ENCODE measurements around the gene CCN6.

The CCN6 gene

DNA sequence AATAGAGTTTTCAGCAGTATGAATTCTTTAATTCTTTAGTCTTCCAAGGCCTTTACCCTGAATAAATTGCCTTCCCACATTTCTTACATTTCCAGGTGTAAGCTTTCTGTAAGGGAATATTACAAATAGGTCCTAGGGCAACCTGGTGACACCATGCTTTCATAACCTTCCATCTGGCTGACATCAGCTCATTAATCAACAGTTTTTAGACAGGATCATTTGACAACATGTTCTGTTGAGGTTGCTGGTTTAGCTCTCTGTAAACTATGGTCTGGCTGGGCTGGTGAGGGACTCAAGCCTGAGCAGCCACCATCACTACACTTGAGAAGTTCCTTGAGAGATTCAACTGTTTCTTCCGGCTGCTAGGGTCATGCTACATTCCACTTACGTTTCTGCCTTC lies 52.7 kb downstream of the CCN6 start:
- TF ChIP-seq, protein P1, sequence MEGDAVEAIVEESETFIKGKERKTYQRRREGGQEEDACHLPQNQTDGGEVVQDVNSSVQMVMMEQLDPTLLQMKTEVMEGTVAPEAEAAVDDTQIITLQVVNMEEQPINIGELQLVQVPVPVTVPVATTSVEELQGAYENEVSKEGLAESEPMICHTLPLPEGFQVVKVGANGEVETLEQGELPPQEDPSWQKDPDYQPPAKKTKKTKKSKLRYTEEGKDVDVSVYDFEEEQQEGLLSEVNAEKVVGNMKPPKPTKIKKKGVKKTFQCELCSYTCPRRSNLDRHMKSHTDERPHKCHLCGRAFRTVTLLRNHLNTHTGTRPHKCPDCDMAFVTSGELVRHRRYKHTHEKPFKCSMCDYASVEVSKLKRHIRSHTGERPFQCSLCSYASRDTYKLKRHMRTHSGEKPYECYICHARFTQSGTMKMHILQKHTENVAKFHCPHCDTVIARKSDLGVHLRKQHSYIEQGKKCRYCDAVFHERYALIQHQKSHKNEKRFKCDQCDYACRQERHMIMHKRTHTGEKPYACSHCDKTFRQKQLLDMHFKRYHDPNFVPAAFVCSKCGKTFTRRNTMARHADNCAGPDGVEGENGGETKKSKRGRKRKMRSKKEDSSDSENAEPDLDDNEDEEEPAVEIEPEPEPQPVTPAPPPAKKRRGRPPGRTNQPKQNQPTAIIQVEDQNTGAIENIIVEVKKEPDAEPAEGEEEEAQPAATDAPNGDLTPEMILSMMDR (IDR thresholded peaks at IDR 0.05; ENCODE audit: low read depth, low read length), result no peak

DNA sequence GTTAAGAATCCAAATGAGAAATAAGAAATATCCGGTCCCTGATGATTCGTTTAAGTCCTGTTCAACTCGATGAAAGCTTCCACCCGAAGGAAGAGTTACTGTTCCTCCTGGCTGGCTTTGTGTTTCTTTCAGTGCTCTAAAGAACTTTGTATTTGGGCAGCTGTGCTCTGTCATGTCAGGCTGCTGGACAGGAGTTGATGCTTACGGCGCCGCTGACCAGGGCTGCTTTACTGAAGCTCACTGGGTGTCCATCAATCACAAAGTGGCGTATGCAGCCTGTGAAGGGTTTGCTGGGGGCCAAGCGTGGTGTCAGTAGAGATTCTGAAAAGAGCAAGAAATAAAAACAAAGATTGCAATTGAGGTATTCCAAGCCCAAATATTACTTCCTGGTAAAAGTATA lies 55.4 kb downstream of the CCN6 start:
- TF ChIP-seq, protein P1 (IDR thresholded peaks at IDR 0.05; ENCODE audit: low read depth, low read length), result no peak
- DNase-seq (ENCODE audit: extremely low read depth, low read depth), result no peak

More for the DNA sequence above, 52.7 kb downstream of the CCN6 start:
- DNase-seq (ENCODE audit: extremely low read depth, low read depth), result no peak

DNA sequence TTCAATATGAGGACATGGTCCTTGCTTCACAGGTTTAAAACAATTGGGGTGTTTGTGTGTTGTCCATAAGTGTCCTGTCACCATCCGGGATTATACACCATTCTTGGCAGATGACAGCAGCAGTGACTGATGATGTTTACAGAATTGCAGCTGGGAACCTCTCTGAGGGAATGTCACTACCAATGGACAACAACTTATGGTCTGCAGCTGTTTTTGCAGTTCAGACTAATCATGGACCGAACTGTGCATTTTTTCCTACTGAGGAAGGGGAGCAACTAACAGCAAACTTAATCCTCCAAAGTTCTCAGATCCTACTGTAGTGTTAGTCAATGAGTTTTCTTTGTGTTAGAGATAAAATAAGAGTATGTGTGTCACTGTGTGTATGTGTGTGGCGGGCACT lies 59.5 kb downstream of the CCN6 start:
- TF ChIP-seq, protein P1 (IDR thresholded peaks at IDR 0.05; ENCODE audit: low read depth, low read length), result no peak
- no peak for DNase-seq (ENCODE audit: extremely low read depth, low read depth)

DNA sequence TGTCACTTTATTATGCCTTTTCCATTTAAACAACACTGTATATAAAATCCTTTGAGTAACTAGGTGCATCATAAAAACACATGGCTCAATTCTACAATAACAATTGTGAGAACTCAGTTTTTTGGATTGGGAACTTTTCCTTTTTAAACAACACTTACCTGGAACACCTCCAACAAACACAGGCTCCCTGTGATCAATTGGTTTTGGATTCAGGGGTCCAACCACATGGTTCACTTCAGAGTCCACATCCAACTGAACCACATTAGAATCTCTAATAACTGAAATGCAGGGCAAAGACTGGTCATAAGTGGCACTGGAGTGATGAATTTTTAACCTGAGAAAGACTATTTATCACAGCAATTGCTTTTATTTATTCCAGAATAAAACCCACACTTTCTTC lies 60.0 kb downstream of the CCN6 start:
- TF ChIP-seq, protein P1 (IDR thresholded peaks at IDR 0.05; ENCODE audit: low read depth, low read length), result no peak
- DNase-seq (ENCODE audit: extremely low read depth, low read depth), result no peak

DNA sequence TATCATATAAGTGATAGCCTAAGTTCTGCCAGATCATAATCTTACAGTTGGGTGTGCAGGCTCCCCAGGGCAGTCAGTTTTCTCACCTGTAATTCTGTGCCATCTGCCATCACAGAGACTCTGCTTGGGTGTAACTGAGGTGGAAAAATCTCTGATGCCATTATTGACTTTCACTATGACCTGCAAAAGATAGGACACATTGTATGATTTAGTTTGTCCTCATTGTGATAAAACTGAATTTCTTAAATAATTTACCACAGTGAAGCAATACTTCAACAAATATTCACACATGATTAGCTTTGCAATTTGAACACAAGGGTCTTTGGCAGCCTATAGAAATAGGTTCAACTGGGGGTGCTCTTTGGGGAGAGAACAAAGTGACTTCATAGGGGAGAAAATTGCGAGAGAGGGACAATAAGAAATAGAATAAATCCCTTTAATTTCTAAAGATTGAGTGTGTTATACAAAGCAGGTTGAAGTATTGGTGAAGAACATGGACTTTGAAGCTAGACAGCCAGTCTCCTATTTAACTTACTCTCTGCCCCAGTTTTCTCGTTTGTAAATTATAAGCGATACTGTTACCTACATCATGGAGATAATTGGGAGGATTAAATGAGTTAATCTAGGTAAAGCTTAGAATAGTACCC lies 60.8 kb downstream of the CCN6 start:
- DNase-seq (ENCODE audit: extremely low read depth, low read depth), result no peak
- TF ChIP-seq, protein P1 (IDR thresholded peaks at IDR 0.05; ENCODE audit: low read depth, low read length), result no peak

DNA sequence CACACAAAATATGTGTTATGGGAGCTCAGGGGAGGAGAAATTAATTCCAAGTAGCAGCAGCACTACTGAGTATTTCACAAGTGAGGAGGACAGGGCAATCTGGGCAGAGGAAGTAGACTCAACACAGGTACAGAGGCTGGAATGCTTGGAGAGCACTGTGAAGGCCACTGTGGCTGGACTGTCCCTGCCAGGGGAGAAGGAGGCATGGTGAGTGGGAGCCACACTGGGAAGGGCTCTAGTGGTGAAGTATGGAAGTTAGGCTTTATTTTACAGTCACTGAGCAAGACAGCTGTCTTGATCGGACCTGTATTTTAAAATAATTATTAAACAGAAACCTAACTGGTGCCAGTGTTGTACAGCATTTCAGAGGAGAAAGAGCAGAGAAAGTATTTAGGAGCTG lies 62.3 kb downstream of the CCN6 start:
- no peak for DNase-seq (ENCODE audit: extremely low read depth, low read depth)

DNA sequence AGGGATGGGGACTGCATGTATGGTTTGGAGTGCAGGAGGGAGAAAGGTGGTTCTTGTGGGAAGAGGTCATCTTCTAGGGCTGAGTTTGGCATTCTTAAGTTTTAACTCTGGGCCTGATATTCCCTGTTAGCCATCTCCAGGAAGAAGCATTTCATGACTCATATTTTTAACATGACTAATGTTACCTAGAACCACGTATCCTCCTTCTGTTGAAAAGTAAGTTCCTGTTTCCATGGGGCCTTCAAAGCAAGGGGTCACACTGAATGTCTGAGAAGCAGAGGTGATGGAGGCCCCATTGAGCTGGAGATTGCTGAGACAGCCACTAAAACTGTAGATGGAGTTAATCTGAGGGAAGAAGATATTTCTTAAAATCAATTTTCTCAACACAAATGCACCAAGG lies 63.6 kb downstream of the CCN6 start:
- TF ChIP-seq, protein P1 (IDR thresholded peaks at IDR 0.05; ENCODE audit: low read depth, low read length), result no peak
- DNase-seq (ENCODE audit: extremely low read depth, low read depth), result no peak

More for the DNA sequence above, 62.3 kb downstream of the CCN6 start:
- TF ChIP-seq, protein P1 (IDR thresholded peaks at IDR 0.05; ENCODE audit: low read depth, low read length), result no peak
